Karpas-422 (cell line): Measurements from ENCODE around the gene FAM227B. TPM values are rescaled to one million over a fixed set of nuclear protein-coding genes. Genes with fewer than 3 reads are reported as not detected.

Source experiments
- DNase-seq: peaks from one replicate; pipeline ENCODE4 v3.0.0-alpha.2; 2015
- H2AFZ ChIP-seq: fragments of 200-600 bp; sonication (generic); 2 replicates; pipeline ENCODE4 v1.6.1; 2014; ENCODE audit warnings: antibody characterized with exemption, low read length, mixed read lengths
- H3K27ac ChIP-seq: fragments of 200-600 bp; sonication (generic); 2 replicates; pipeline ENCODE4 v1.5.1; 2014; ENCODE audit warnings: mild to moderate bottlenecking, low read length, moderate library complexity
- H3K27me3 ChIP-seq: fragments of 200-600 bp; sonication (generic); 2 replicates; pipeline ENCODE4 v1.6.1; 2014; ENCODE audit warnings: low read length, mixed read lengths
- H3K36me3 ChIP-seq: fragments of 200-600 bp; sonication (generic); 2 replicates; pipeline ENCODE4 v1.6.1; 2014; ENCODE audit warnings: low read length, mixed read lengths; ENCODE audit not compliant: insufficient read depth
- H3K4me1 ChIP-seq: fragments of 200-600 bp; sonication (generic); 2 replicates; pipeline ENCODE4 v1.6.1; 2014; ENCODE audit warnings: mild to moderate bottlenecking, low read length, mixed read lengths
- H3K4me2 ChIP-seq: fragments of 200-600 bp; sonication (generic); 2 replicates; pipeline ENCODE4 v1.6.1; 2014; ENCODE audit warnings: low read length, low read depth, mild to moderate bottlenecking; ENCODE audit not compliant: poor library complexity, severe bottlenecking
- H3K4me3 ChIP-seq: fragments of 200-600 bp; sonication (generic); 2 replicates; pipeline ENCODE4 v1.5.1; 2014; ENCODE audit warnings: mild to moderate bottlenecking, antibody characterized with exemption, low read length, mixed read lengths
- H3K79me2 ChIP-seq: fragments of 200-600 bp; sonication (generic); 2 replicates; pipeline ENCODE4 v1.6.1; 2014; ENCODE audit warnings: mild to moderate bottlenecking, low read length, mixed read lengths
- H3K9ac ChIP-seq: fragments of 200-600 bp; sonication (generic); 2 replicates; pipeline ENCODE4 v1.6.0; 2014; ENCODE audit warnings: low read length
- H3K9me2 ChIP-seq: fragments of 200-600 bp; sonication (generic), shearing (Covaris generic); replicated peaks from 2 replicates; pipeline ENCODE4 v1.6.0; 2014; ENCODE audit warnings: mild to moderate bottlenecking, low read length, moderate library complexity; ENCODE audit not compliant: insufficient read depth
- H3K9me3 ChIP-seq: fragments of 300-700, 200-600 bp; sonication (generic); 2 replicates; pipeline ENCODE4 v1.6.1; 2014; ENCODE audit warnings: low read length, mixed read lengths
- H4K20me1 ChIP-seq: fragments of 200-600 bp; sonication (generic); 2 replicates; pipeline ENCODE4 v1.6.1; 2014; ENCODE audit warnings: mild to moderate bottlenecking, antibody characterized with exemption, low read length, low read depth; ENCODE audit not compliant: insufficient read depth
- total RNA-seq: library from RNA; depleted of rRNA; stranded (reverse); fragments of >200 nt; shearing (Covaris generic); gene quantifications from 2 replicates; pipeline ENCODE4 v1.2.3, GENCODE V29; 2014; ENCODE audit warnings: low replicate concordance

FAM227B gene
- total RNA-seq, 1 experiment from 2014 or later: 4.4 TPM

DNA sequence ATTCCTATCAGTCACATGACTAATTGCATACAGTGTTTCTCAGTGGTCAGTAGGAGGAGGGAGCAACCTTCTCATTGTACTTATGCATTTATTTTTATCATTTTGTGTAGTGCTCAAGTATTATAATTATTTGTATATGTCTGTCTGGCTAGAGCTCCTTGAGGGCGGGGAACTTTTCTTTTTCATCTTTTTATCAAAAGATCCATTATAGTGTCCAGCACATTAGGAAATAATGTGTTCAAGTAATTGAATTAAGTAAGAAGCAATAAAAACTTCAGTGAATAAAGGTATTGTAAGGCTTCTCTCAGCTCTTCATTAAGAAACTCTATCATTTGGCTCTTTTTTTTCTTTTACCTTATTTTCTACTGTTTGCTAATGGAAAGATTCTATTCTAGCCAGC, 178.8 kb downstream of the FAM227B start:
- Histone ChIP-seq H2AFZ (no peak overlapping the region), H3K4me1 (peaks cover 6% of the 10 kb centered on the region), H3K9me3 (no peaks in the 10 kb centered on the region), H3K27me3 (no peaks in the 10 kb centered on the region), H3K4me2 (no peak overlapping the region), H3K36me3 (no peaks in the 10 kb centered on the region), H3K79me2 (no peaks in the 10 kb centered on the region), H3K27ac (no peak overlapping the region), H4K20me1 (no peaks in the 10 kb centered on the region), H3K9ac (no peak overlapping the region), H3K4me3 (no peak overlapping the region), H3K9me2 (no peaks in the 10 kb centered on the region)
- no peak for DNase-seq

DNA sequence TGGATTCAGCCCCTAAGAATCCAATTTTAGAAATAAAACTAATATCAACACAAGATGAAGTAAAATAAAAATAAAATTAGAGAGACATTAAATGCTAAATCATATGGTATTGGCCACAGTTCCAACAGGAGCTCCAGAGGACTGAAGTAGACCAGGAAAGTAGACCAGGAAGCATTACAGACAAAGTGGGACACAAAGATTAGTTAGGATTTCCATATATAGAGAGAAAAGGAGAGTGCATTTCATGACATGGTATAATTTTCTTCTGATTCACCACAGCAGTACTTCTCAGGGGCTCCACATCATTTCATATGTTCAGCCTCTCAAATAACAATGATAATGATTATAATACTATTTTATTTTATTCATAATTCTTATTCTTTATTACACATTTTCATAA, 179.3 kb downstream of the FAM227B start:
- no peak overlapping the region for H3K4me2 ChIP-seq
- H3K4me1 ChIP-seq: peaks cover 6% of the 10 kb centered on the region
- H3K9me2 ChIP-seq: no peaks in the 10 kb centered on the region
- no peaks in the 10 kb centered on the region for H3K9me3 ChIP-seq
- H3K27ac ChIP-seq: no peak overlapping the region
- H3K36me3 ChIP-seq: no peaks in the 10 kb centered on the region
- no peak for DNase-seq
- no peaks in the 10 kb centered on the region for H4K20me1 ChIP-seq
- H3K79me2 ChIP-seq: no peaks in the 10 kb centered on the region
- no peak overlapping the region for H3K4me3 ChIP-seq
- H3K9ac ChIP-seq: no peak overlapping the region
- H3K27me3 ChIP-seq: no peaks in the 10 kb centered on the region
- no peak overlapping the region for H2AFZ ChIP-seq

DNA sequence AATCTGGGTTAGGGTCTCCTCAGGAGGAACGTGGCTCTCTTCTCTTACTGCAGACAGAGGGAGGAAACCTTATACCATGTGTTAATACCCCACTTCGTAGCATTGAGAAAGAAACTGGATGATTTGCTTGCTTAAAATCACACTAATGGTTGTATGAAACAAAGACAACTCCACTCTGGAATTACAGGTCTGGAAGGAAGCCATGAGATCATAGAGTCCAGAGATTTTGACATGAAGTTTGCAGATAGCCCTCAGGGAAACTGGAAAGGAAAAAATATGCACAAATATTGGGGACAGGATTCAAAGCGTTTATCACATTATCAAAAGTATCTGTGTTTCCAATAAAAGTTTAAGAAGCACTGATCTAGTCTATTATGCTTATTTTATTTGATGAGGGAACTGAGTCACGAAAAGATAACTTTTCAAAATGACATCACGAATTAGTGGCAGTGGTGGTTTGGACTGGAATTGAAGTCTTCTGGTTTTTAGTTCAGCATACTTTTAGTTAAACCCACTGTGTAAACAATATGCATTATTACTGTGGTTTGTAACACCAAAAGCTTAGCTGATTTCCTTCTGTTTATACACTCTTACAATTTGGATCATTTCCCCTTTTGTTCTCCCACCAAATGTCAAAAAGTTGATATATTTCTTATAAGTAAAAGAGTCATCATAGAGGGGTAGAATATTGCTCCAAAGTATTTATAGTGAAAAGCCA, 180.8 kb downstream of the FAM227B start:
- Histone ChIP-seq H2AFZ (no peak overlapping the region), H3K4me1 (peaks cover 6% of the 10 kb centered on the region), H3K9me3 (no peaks in the 10 kb centered on the region), H3K4me2 (no peak overlapping the region), H3K27ac (no peak overlapping the region), H3K27me3 (no peaks in the 10 kb centered on the region), H3K79me2 (no peaks in the 10 kb centered on the region), H3K4me3 (no peak overlapping the region), H3K9ac (no peak overlapping the region), H3K36me3 (no peaks in the 10 kb centered on the region), H4K20me1 (no peaks in the 10 kb centered on the region), H3K9me2 (no peaks in the 10 kb centered on the region)
- no peak for DNase-seq

- H3K27me3 ChIP-seq: no peaks in the 10 kb centered on the region
- no peak overlapping the region for H3K4me2 ChIP-seq
- H3K27ac ChIP-seq: no peak overlapping the region
- H3K4me3 ChIP-seq: no peak overlapping the region
- H4K20me1 ChIP-seq: no peaks in the 10 kb centered on the region
- no peaks in the 10 kb centered on the region for H3K79me2 ChIP-seq
- H3K4me1 ChIP-seq: peaks cover 6% of the 10 kb centered on the region
- H3K36me3 ChIP-seq: no peaks in the 10 kb centered on the region
- no peak overlapping the region for H3K9ac ChIP-seq
- H3K9me2 ChIP-seq: no peaks in the 10 kb centered on the region
- no peak overlapping the region for H2AFZ ChIP-seq
- DNase-seq: peak; percentile 50
- no peaks in the 10 kb centered on the region for H3K9me3 ChIP-seq
These were observed 181.5 kb downstream of the FAM227B start for GRCh38 chr15:49438962-49439631.

DNA sequence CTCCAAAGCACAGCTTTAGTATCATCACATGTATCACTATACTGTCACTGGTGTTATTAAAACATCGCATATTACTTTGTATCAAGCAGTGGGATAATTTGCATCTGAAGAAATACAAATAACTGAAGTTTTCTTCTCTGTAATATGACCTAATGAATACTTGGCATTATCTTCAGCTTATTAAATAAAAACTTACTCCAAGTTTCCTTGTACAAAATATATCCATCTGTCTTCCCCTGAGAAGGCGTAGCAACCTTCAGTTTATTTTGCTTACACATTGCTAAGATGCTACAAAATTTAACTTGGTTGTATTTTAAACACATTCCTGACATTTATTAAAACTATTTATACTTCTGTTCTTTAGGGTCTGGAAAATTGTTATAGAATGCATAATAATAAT, 183.9 kb downstream of the FAM227B start:
- no peak overlapping the region for H3K27ac ChIP-seq
- no peak for DNase-seq
- H2AFZ ChIP-seq: no peak overlapping the region
- H3K9me3 ChIP-seq: no peaks in the 10 kb centered on the region
- H3K79me2 ChIP-seq: no peaks in the 10 kb centered on the region
- peaks cover 6% of the 10 kb centered on the region for H3K4me1 ChIP-seq
- H3K9ac ChIP-seq: no peak overlapping the region
- no peak overlapping the region for H3K4me2 ChIP-seq
- no peaks in the 10 kb centered on the region for H3K9me2 ChIP-seq
- no peak overlapping the region for H3K4me3 ChIP-seq
- H3K36me3 ChIP-seq: no peaks in the 10 kb centered on the region
- H4K20me1 ChIP-seq: no peaks in the 10 kb centered on the region
- H3K27me3 ChIP-seq: no peaks in the 10 kb centered on the region

GRCh38 chr15:49435174-49435573, 185.4 kb downstream of the FAM227B start:
- Histone ChIP-seq H3K27ac (no peak overlapping the region), H3K36me3 (no peaks in the 10 kb centered on the region), H4K20me1 (no peaks in the 10 kb centered on the region), H3K9me2 (no peaks in the 10 kb centered on the region), H3K4me1 (peaks cover 6% of the 10 kb centered on the region), H2AFZ (no peak overlapping the region), H3K4me3 (no peak overlapping the region), H3K4me2 (no peak overlapping the region), H3K9ac (no peak overlapping the region), H3K27me3 (no peaks in the 10 kb centered on the region), H3K79me2 (no peaks in the 10 kb centered on the region), H3K9me3 (no peaks in the 10 kb centered on the region)
- DNase-seq: no peak

DNA sequence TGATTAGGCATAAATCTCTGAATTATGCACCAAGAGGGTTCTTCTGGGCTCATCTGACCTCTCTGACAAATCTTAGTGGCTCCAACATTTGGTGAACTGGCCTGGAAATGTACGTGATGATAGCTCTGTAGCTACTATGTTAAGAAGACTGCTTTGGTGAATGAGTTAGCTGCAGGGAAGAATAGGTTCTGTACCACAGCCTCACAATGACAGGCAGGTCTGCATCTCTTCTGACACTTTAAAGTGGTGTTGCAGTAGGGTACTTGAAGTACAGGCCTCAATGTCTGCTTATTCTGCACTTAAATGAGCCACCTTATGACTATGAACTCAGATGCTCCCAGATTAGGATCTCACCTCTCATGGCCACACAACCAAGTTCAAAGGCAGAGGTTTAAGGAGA, 190.6 kb downstream of the FAM227B start:
- H3K27ac ChIP-seq: no peak overlapping the region
- H4K20me1 ChIP-seq: no peaks in the 10 kb centered on the region
- H3K9me2 ChIP-seq: no peaks in the 10 kb centered on the region
- no peaks in the 10 kb centered on the region for H3K4me1 ChIP-seq
- no peak for DNase-seq
- H3K36me3 ChIP-seq: no peaks in the 10 kb centered on the region
- no peak overlapping the region for H3K9ac ChIP-seq
- no peak overlapping the region for H3K4me3 ChIP-seq
- H3K9me3 ChIP-seq: no peaks in the 10 kb centered on the region
- H2AFZ ChIP-seq: no peak overlapping the region
- no peaks in the 10 kb centered on the region for H3K79me2 ChIP-seq
- no peaks in the 10 kb centered on the region for H3K27me3 ChIP-seq
- H3K4me2 ChIP-seq: no peak overlapping the region

GRCh38 chr15:49428409-49429095, 192.1 kb downstream of the FAM227B start:
- Histone ChIP-seq H3K4me2 (no peak overlapping the region), H3K79me2 (no peaks in the 10 kb centered on the region), H3K9ac (no peak overlapping the region), H3K4me1 (no peaks in the 10 kb centered on the region), H3K36me3 (no peaks in the 10 kb centered on the region), H3K4me3 (no peak overlapping the region), H3K27ac (no peak overlapping the region), H3K9me2 (no peaks in the 10 kb centered on the region), H4K20me1 (no peaks in the 10 kb centered on the region), H3K9me3 (no peaks in the 10 kb centered on the region), H2AFZ (no peak overlapping the region), H3K27me3 (no peaks in the 10 kb centered on the region)
- DNase-seq: no peak
